Heart left ventricle (tissue), 16 donors: ENCODE data around the gene PRKN. TPM values are rescaled to one million over a fixed set of nuclear protein-coding genes. Genes with fewer than 3 reads are reported as not detected.

Experiments used
- ATAC-seq, 4 donors: fragments of 200-7000 bp; cut with Tn5 transposase; one replicate each; pipeline ENCODE4 v1.9.1; 2020 to 2022; ENCODE audit warnings: moderate library complexity in 4 of 4, mild to moderate bottlenecking in 3 of 4, moderate number of reproducible peaks in 1 of 4
- DNase-seq, 5 donors: peaks; one replicate each; pipeline ENCODE4 v3.0.0-alpha.2; 2020
- H3K27ac ChIP-seq, 12 donors: fragments of 200-600 bp; sonication (generic) in 4 of 12; one replicate each; pipeline versions ENCODE4 v1.5.0 to v1.8.0; 2016 to 2022; ENCODE audit warnings: mild to moderate bottlenecking in 2 of 12
- H3K27me3 ChIP-seq, 9 donors: fragments of 200-600 bp; sonication (generic) in 2 of 9; one replicate each; pipeline versions ENCODE4 v1.5.1 to v1.8.0; 2016 to 2022; ENCODE audit warnings: mild to moderate bottlenecking in 3 of 9
- H3K36me3 ChIP-seq, 9 donors: fragments of 200-600 bp; sonication (generic) in 2 of 9; one replicate each; pipeline versions ENCODE4 v1.5.0 to v1.8.0; 2018 to 2022; ENCODE audit warnings: mild to moderate bottlenecking in 2 of 9
- H3K4me1 ChIP-seq, 12 donors: fragments of 200-600 bp; sonication (generic) in 4 of 12; one replicate each; pipeline versions ENCODE4 v1.5.0 to v1.8.0; 2016 to 2022; ENCODE audit warnings: mild to moderate bottlenecking in 3 of 12
- H3K4me3 ChIP-seq, 12 donors: fragments of 200-600 bp; sonication (generic) in 4 of 12; one replicate each; pipeline versions ENCODE4 v1.5.0 to v1.8.0; 2017 to 2022; ENCODE audit warnings: mild to moderate bottlenecking in 9 of 12, moderate library complexity in 4 of 12
- H3K9me3 ChIP-seq, 12 donors: fragments of 200-600 bp; sonication (generic) in 4 of 12; one replicate each; pipeline versions ENCODE4 v1.5.0 to v1.8.0; 2016 to 2022; ENCODE audit warnings: mild to moderate bottlenecking in 1 of 12
- POLR2A ChIP-seq, 2 donors: fragments of 450-650 bp; IDR thresholded peaks; one replicate each; pipeline ENCODE4 v1.6.1; 2017; ENCODE audit warnings: antibody characterized with exemption in 2 of 2, mild to moderate bottlenecking in 2 of 2, moderate library complexity in 2 of 2
- WGBS, 4 donors: extraction: QIAGEN DNeasy Blood & Tissue Kit in 2 of 4; methylation state at CpG; one replicate each; pipeline versions ENCODE4 v1.1.5 to v1.1.7; 2013 to 2018; 5-methylcytosine and 5-hydroxymethylcytosine counted together
- intact Hi-C, 10 donors: fragments of 100-400 bp; cut with DNase I; formaldehyde crosslinking; loops; one replicate each; pipeline versions ENCODE4 v1.11.1 to v1.14.2; 2022
- polyA plus RNA-seq, 2 donors: library from polyadenylated mRNA; stranded (reverse); fragments of 200-250 nt; gene quantifications; one replicate each; pipeline ENCODE4 v1.2.3, GENCODE V29; 2013
- total RNA-seq, 9 donors: library from RNA; depleted of rRNA in 2 of 9; stranded (reverse); fragments of >200 nt in 2 of 9; fragmentation: NEBNext Ultra II Directional in 3 of 9; extraction: Animal tissue kit (Norgen Biotek cat#: 25700) in 3 of 9; gene quantifications; one replicate each; pipeline versions ENCODE4 v1.1.0 to v1.2.4, GENCODE V29; 2016 to 2023
- TF ChIP-seq, protein P1 (sequence below), 12 donors: fragments of 200-600 bp; sonication (generic) in 4 of 12; IDR thresholded peaks; one replicate each; pipeline versions ENCODE4 v1.5.0 to v1.8.0; 2018 to 2022; ENCODE audit warnings: antibody characterized with exemption in 12 of 12, mild to moderate bottlenecking in 5 of 12
- donor health status: ischemic (EF 13 %, LVEDD 7.1; RV severe dilation, severe dysfunction).
- donor health status: healthy with polysubstance abuse.
- donor health status: DM: no; HTN: yes; CAD: no.
- donor health status: DM: no; HTN: no; CAD: no.
- donor health status: ischemic (EF 25% LVEDD 6.9; RV normal size, moderate dysfunction).
- donor health status: ischemic (EF 25% LVEDD 5.7; RV mildly dilated, moderate dysfunction).
- donor health status: healthy.
- donor health status: DM: yes; HTN: yes; CAD: no.
- donor health status: ischemic (EF 35%, LVEDD 5.7; RV mildly dilated, moderate dysfunction).
- donor health status: nonischemic (EF 11% LVEDD 7.7; RV severe dilation, severe dysfunction).
- donor health status: DM: yes; HTN: yes; CAD: no.
- donor health status: PGD.
- donor health status: ischemic (EF 29% LVEDD 5.4; RV normal size, mild dysfunction).
- donor health status: nonischemic (EF 23%, LVEDD 6.1; RV moderate dilation, normal function).

The PRKN gene
- total and polyA plus RNA-seq, 11 donors = 3.4 to 32.5 (median 21.2) TPM

GRCh38 chr6:162389343-162390085 lies 338.1 kb downstream of the PRKN start:
- Histone ChIP-seq H3K4me1 (peaks cover 0 to 40% (median 8%) of the 10 kb centered on the region in 12 donors), H3K9me3 (no peaks in the 10 kb centered on the region), H3K27ac (peak overlapping the region in 4 of 12 donors; percentile 44 to 79 (median 61)), H3K36me3 (no peaks in the 10 kb centered on the region), H3K27me3 (no peaks in the 10 kb centered on the region), H3K4me3 (no peak overlapping the region)
- intact Hi-C loops = loop anchor here in 1 of 10 donors (10.0 kb wide), 1 partner anchor 335 kb away; the partner anchor contains the start of genes PACRG and PRKN
- TF ChIP-seq POLR2A (IDR thresholded peaks at IDR 0.05) = no peak
- TF ChIP-seq, protein P1, sequence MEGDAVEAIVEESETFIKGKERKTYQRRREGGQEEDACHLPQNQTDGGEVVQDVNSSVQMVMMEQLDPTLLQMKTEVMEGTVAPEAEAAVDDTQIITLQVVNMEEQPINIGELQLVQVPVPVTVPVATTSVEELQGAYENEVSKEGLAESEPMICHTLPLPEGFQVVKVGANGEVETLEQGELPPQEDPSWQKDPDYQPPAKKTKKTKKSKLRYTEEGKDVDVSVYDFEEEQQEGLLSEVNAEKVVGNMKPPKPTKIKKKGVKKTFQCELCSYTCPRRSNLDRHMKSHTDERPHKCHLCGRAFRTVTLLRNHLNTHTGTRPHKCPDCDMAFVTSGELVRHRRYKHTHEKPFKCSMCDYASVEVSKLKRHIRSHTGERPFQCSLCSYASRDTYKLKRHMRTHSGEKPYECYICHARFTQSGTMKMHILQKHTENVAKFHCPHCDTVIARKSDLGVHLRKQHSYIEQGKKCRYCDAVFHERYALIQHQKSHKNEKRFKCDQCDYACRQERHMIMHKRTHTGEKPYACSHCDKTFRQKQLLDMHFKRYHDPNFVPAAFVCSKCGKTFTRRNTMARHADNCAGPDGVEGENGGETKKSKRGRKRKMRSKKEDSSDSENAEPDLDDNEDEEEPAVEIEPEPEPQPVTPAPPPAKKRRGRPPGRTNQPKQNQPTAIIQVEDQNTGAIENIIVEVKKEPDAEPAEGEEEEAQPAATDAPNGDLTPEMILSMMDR (IDR thresholded peaks at IDR 0.05) = no peak
- DNase-seq (no peak), ATAC-seq (peak in 2 of 4 donors; percentile 13 to 23)
- WGBS, 4 donors = 88 to 95% (median 92%) methylated on average over 3 of the region's 3 CpGs

- TF ChIP-seq, protein P1 (IDR thresholded peaks at IDR 0.05) = no peak
- TF ChIP-seq POLR2A (IDR thresholded peaks at IDR 0.05) = no peak
- WGBS, 4 donors = 86 to 95% (median 90%) methylated on average over 2 of the region's 2 CpGs
Observed at GRCh38 chr6:162388383-162388777, 339.2 kb downstream of the PRKN start.

DNA sequence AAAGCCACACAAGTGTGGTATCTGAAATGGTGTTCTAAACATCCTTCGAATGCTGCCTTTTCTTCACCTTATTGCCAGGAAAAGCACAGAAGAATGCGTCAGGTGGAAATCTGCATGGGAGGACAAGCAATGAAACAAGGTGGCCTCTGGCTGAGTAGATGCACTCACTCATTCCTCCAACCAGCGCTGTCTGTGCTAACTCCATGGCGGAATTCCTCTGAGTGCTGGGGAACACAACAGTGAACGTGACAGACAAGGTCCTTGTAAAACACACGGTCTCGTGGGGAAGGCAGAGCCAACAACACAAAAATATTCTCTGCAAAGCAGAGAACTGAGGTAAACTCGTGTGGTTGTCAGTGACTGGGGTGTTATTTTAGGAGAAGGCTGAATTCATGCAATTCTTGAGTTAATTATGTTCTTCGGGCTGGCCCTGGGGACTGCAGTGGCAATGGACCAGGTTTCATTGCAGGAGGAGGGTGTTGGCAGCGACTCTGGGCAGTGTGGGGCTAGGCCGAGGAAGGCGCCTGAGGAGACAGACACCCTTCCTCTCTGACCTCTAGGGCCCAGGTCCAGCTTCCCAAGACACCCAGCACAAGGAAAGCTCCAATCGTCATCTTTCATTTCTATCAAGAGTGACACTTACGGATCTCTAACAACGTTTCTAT lies 339.7 kb downstream of the PRKN start:
- no peak for TF ChIP-seq POLR2A (IDR thresholded peaks at IDR 0.05)
- TF ChIP-seq, protein P1 (IDR thresholded peaks at IDR 0.05) = no peak
- peaks cover 0 to 40% (median 8%) of the 10 kb centered on the region in 12 donors for H3K4me1 ChIP-seq
- no peak overlapping the region for H3K4me3 ChIP-seq
- 54 to 66% (median 62%) methylated on average over 15 of the region's 15 CpGs for WGBS, 4 donors
- ATAC-seq = peak; percentile 56 to 81 (median 72)
- intact Hi-C loops = loop anchor here in 1 of 10 donors (10.0 kb wide), 1 partner anchor 337 kb away; the partner anchor contains the start of genes PACRG and PRKN
- peak overlapping the region in 11 of 12 donors; percentile 30 to 81 (median 58) for H3K27ac ChIP-seq
- no peaks in the 10 kb centered on the region for H3K27me3 ChIP-seq
- no peaks in the 10 kb centered on the region for H3K36me3 ChIP-seq
- H3K9me3 ChIP-seq = no peaks in the 10 kb centered on the region
- peak; percentile 30 to 73 (median 45) for DNase-seq

More at GRCh38 chr6:162388383-162388777, 339.2 kb downstream of the PRKN start:
- Histone ChIP-seq H3K27me3 (no peaks in the 10 kb centered on the region), H3K27ac (peak overlapping the region in 11 of 12 donors; percentile 11 to 81 (median 58)), H3K4me1 (peaks cover 0 to 40% (median 8%) of the 10 kb centered on the region in 12 donors), H3K9me3 (no peaks in the 10 kb centered on the region), H3K36me3 (no peaks in the 10 kb centered on the region), H3K4me3 (no peak overlapping the region)
- DNase-seq (no peak), ATAC-seq (peak in 3 of 4 donors; percentile 10 to 40 (median 11))
- intact Hi-C loops = loop anchor here in 1 of 10 donors (10.0 kb wide), 1 partner anchor 336 kb away; the partner anchor contains the start of genes PACRG and PRKN

DNA sequence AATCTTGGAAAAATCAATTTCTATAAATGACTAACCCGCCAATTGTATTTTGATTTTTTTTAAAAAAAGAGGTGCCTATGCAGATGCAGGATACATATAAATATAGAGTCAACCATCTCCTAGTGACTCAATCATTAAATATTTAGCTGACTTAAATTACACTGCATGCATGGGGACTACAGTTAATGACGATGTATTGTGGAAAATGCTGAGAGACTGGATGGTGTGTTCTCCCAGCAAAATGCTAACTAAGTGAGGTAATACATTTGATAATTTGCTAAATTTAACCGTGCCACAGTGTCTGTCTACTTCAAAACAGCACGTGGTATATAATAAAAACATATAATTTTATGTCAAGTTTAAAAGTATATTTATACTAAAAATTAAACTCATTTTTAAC lies 341.6 kb downstream of the PRKN start:
- ATAC-seq = peak in 3 of 4 donors; percentile 41 to 63 (median 53)
- Histone ChIP-seq H3K36me3 (no peaks in the 10 kb centered on the region), H3K4me1 (peaks cover 0 to 40% (median 8%) of the 10 kb centered on the region in 12 donors), H3K27ac (peak overlapping the region in 4 of 12 donors; percentile 48 to 79 (median 64)), H3K9me3 (no peaks in the 10 kb centered on the region), H3K4me3 (no peak overlapping the region), H3K27me3 (no peaks in the 10 kb centered on the region)
- no peak for DNase-seq
- WGBS, 4 donors = 47 to 55% (median 53%) methylated on average over 4 of the region's 4 CpGs
- no peak for TF ChIP-seq POLR2A (IDR thresholded peaks at IDR 0.05)
- TF ChIP-seq, protein P1 (IDR thresholded peaks at IDR 0.05) = no peak
- intact Hi-C loops = loop anchor here in 1 of 10 donors (10.0 kb wide), 1 partner anchor 339 kb away; the partner anchor contains the start of genes PACRG and PRKN
